HL-60/S4 (cell line): ENCODE results near the gene NCLN.

Experiments
- in situ Hi-C: fragments of 300-500 bp; cut with MboI; formaldehyde crosslinking; loops from 2 replicates; pipeline ENCODE4 v1.14.3; 2022; ENCODE audit warnings: low sequenced_read_pairs

The NCLN gene

GRCh38 chr19:3253270-3253669, 67.5 kb downstream of the NCLN start:
- in situ Hi-C loops = no loop called here

GRCh38 chr19:3254520-3254919, 68.8 kb downstream of the NCLN start:
- in situ Hi-C loops = no loop called here

- in situ Hi-C loops = no loop called here
These were observed 71.3 kb downstream of the NCLN start for GRCh38 chr19:3257071-3257470.
